Spleen (tissue), 7 donors: ENCODE data around the gene ZDBF2.

ENCODE experiments used
- CTCF ChIP-seq, 11 experiments: fragments of 200-600 bp in 7 of 11; fragments of 450-650 bp in 4 of 11; sonication (generic) in 4 of 11; IDR thresholded peaks in 8 of 11; conservative IDR thresholded peaks in 3 of 11; 1 replicate in 7 of 11; 2 replicates in 4 of 11; pipeline versions ENCODE4 v1.4.0 to v1.8.0; 2016 to 2021; ENCODE audit warnings: antibody characterized with exemption in 11 of 11, inconsistent platforms in 4 of 11, mild to moderate bottlenecking in 1 of 11
- POLR2A ChIP-seq, 3 donors: fragments of 450-650 bp; IDR thresholded peaks; one replicate each; pipeline ENCODE4 v1.5.1; 2017; ENCODE audit warnings: antibody characterized with exemption in 3 of 3, mild to moderate bottlenecking in 1 of 3
- POLR2AphosphoS5 ChIP-seq, 3 donors: sonication (generic); formaldehyde crosslinking; IDR thresholded peaks; one replicate each; pipeline ENCODE4 v1.5.1; 2017; ENCODE audit warnings: antibody characterized with exemption in 3 of 3
- donor health status: DM: no; HTN: no; CAD: no; lungs with moderate emphysema.
- donor health status: DM: no; HTN: no; CAD: no.
- donor health status: DM: no; HTN: no; CAD: no.

- no peak for TF ChIP-seq CTCF (IDR thresholded peaks at IDR 0.05 in 8 of 11, conservative IDR thresholded peaks at IDR 0.05 in 3 of 11)
- no peak for TF ChIP-seq POLR2A (IDR thresholded peaks at IDR 0.05)
- TF ChIP-seq POLR2AphosphoS5 (IDR thresholded peaks at IDR 0.05) = no peak
Measured at GRCh38 chr2:206323486-206323885, 49.0 kb downstream of the ZDBF2 start.
